Eye (tissue), 1 donor: ENCODE results near the gene NEIL1.
A peak's percentile ranks its signal among the peaks of the same experiment; 100 is the strongest.

Source experiments
- DNase-seq: peaks from one replicate; pipeline ENCODE4 v3.0.0-alpha.2; 2015

The NEIL1 gene

GRCh38 chr15:75389791-75390382 lies 43.0 kb downstream of the NEIL1 start:
- peak; percentile 85 for DNase-seq

GRCh38 chr15:75397494-75397893 lies 50.7 kb downstream of the NEIL1 start:
- DNase-seq = no peak

- no peak for DNase-seq
Measured at GRCh38 chr15:75403892-75404291, 57.1 kb downstream of the NEIL1 start.
